Effector CD8-positive, alpha-beta T cell (primary cell): ENCODE results near the gene SUGCT.

Experiments used
- DNase-seq: peaks from one replicate; lab custom pipeline; 2025; lab: John Stamatoyannopoulos, UW

The SUGCT gene

GRCh38 chr7:40775877-40776276 is 641.1 kb downstream of the SUGCT start:
- no peak for DNase-seq

- DNase-seq, result no peak
These were observed 643.0 kb downstream of the SUGCT start for GRCh38 chr7:40777730-40778312.

- DNase-seq, result no peak
These were observed 645.7 kb downstream of the SUGCT start for GRCh38 chr7:40780460-40780859.

DNA sequence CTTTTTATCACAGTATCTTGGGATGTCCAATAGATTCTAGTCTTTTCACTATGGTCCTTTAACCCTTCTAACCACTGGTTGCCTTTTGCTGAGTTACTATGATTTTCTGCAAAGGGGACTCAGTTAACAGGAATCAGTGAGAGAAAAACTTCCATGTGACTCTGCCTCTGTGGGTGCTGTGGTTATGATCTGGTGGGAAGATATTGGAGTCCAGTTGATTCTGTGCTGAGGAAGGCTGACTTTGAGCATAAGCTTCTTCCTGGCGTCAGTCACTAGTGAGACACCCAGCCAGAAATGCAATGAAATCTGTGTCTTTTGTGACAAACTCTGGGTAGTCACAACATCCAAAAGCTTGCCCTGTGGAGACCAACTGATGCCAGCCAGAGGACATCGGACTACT is 648.0 kb downstream of the SUGCT start:
- DNase-seq, result no peak

GRCh38 chr7:40784176-40784575 is 649.4 kb downstream of the SUGCT start:
- no peak for DNase-seq

DNA sequence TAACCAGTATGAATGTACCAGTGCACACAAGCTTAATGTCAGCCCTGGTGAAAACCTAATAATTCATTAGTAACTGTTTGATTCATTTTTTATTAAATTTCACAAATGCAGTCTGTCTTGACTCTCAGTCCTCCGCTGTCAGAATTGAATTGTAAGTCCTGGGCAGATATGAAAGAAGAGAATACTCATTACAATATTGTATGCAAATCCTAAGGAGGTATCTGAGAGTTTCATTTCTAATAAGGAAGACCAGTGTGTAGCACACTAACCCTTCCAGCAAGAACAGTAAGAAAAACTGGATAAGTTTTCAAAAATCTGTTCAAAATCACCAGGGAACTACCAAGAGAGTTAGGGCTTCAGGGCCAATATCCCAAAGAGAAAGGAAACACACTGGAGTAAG is 652.1 kb downstream of the SUGCT start:
- DNase-seq, result no peak

DNA sequence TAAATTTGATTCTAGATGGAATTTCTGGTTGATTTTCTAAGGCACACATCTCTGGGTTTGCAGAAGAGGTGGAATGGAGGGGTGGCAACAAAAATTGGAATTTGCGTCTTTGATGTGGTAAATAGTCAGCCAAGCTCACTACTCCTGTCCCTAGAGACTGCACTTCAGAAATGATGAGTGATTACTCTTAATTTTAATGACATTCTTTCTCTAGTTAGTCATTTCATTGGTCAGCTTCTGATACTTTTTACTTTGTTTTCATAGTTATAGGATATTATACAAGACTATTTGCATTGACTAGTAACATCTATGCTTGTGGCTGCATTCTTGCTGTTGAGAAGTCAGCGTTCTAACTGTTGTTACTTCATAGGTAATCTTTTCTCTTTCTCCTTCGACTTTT is 658.3 kb downstream of the SUGCT start:
- DNase-seq, result no peak

- no peak for DNase-seq
These were observed 660.8 kb downstream of the SUGCT start for GRCh38 chr7:40795607-40796006.

GRCh38 chr7:40796723-40797122 is 661.9 kb downstream of the SUGCT start:
- DNase-seq, result no peak

DNA sequence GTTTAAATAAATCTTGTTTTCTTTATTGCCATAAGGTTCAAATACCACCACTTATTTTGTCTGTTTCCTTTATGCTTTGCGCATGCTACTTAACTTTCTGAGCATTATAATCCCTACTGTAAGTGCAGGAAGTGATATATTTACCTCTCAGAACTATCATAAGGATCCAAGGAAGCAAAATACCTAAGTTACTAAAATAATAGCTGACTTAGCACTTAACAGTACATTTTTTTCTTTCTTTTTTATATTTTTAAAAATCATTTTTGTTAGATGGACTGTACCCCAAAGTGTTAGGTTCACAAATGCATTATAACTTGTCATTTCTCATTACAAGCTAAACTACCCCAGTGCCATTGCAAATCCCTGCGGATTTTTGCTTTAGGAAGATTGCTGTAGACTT is 663.8 kb downstream of the SUGCT start:
- DNase-seq, result no peak

DNA sequence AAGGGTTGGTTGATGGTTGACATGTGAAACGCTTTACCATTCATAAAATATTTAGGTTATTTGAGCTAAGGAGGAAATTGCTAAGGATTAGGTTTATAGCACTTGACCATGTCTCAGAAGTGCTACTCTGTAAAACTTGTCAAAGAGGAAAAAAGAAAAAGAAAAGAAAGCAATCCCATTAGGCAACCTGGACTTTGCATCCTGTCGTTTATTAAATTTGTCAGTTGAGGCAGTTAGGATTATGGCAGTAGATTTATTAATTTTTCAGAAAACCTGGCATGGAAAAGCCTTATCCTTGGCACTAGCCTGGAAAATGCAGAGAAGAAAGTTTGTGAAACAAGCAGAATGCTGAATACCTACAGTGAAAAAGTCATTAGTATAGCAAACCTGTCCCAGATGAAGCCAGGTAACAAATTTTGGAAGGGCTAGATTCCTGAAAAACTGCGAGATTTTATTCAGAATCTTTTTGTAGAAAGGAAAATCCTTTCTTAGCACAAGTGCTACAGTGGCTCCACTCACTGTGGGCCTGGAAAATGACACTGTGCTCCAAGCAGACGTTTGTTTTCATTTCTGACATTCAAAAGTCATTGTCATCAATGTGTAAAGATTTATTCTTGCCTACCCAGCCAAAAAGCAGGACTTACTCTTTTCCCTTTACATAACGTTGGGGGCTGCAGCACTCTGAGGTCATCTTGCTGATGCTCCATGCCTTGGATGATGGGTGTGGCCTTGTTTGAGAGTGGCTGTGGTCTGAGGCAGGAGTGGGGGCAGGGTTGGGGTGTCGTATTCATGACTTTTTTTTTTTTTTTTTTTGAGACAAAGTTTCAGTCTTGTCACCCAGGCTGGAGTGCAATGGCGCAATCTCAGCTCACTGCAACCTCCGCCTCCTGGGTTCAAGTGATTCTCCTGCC is 664.9 kb downstream of the SUGCT start:
- DNase-seq, result no peak

GRCh38 chr7:40800771-40801170 is 666.0 kb downstream of the SUGCT start:
- DNase-seq, result no peak

DNA sequence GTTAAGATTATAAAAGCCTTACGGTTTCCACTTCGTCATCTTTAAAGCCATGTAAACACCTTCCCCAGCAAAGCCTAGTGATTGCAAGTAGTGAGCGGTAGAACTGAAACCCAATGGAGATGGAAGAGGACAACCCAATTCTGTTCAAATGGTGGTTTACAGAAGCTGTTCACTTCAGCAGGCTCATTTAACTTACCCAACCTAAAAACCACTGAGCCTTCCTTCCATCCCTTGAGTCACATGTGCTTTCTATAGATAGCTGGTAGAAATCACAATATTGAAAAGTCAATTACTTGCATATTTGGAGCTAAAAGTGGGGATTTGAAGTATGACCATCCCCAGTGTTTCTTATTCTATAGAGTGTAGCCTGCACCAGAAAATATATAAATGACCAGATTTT is 667.7 kb downstream of the SUGCT start:
- no peak for DNase-seq

- DNase-seq, result no peak
These were observed 669.8 kb downstream of the SUGCT start for GRCh38 chr7:40804477-40805215.

GRCh38 chr7:40805361-40805760 is 670.6 kb downstream of the SUGCT start:
- DNase-seq, result no peak

DNA sequence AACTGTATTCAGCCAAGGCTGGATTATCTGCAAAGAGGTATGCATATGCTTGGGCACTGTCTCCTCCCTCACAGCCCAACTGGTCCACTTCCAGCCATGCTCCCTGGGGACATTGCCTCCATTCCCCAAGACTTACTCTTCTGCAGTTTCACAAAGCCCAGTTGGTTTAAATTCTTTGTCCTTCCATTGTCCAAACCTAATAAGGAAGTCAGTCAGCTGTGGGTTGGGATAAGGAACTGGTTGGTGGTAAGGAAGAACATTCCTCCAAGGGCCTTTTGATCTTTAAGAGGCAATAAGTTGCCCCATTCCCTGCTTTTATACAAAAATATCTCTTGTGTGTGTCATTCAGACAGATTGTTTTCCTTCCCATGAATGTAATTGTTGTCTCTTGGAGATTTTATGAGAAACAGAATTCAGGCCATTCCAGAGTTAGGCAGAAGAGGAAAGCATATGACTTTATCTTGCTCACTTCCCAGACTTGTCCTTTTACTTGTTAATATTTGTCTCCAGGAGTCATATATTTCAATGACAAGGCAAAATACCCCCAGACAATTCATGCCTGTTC is 673.7 kb downstream of the SUGCT start:
- no peak for DNase-seq

- DNase-seq, result no peak
These were observed 675.5 kb downstream of the SUGCT start for GRCh38 chr7:40810274-40810673.

GRCh38 chr7:40811666-40812065 is 676.9 kb downstream of the SUGCT start:
- DNase-seq, result no peak

DNA sequence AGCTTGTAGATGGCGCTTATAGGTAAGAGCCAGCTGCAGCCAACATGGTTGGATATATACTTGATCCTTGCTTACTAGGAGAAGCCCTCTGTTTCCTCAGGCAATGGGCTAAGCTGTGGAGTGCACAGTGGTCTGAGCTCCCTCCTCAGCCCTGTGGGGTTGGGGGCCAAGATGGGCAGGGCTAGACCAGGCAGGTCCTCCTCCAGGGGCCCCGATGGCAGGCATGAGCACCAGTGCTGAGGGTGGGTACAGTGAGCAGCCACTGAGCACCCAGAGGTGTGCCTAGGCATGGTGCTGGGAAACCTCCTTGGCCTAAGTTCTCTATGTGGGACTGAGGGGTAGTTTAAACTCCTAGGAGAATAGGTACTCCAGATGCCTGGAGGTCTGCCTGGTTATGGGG is 680.2 kb downstream of the SUGCT start:
- no peak for DNase-seq

GRCh38 chr7:40815512-40815911 is 680.7 kb downstream of the SUGCT start:
- no peak for DNase-seq

DNA sequence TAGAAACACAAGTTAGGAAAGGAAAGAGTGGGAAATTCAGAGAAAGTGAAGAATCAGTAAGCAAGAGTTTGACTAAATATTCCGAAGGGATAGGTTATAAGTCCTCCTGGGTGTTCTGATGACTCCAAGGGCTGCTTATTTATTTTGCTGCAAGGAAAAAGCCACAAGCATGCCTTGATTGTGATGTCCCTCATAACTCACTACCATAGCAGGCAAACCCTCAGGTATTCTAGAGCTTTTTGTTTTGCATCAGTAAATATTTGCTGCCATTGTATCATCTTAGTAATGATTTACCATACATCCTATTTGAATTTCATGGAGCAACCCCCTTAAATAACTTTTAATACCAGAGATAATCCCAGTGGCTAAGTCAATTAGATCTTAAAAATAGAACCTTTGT is 688.1 kb downstream of the SUGCT start:
- DNase-seq, result no peak

- no peak for DNase-seq
These were observed 689.7 kb downstream of the SUGCT start for GRCh38 chr7:40824461-40824860.
